HG02642 (cell line): ENCODE results near the gene GASK1B.

Source experiments
- ATAC-seq: cut with Tn5 transposase; IDR thresholded peaks from one replicate; pipeline ENCODE4 v1.9.1; 2021; ENCODE audit warnings: mild to moderate bottlenecking; ENCODE audit not compliant: unreplicated experiment, poor library complexity

The GASK1B gene

GRCh38 chr4:158155656-158156356 lies 17.0 kb downstream of the GASK1B start:
- no peak for ATAC-seq

- ATAC-seq = no peak
Observed at GRCh38 chr4:158147151-158147550, 25.7 kb downstream of the GASK1B start.

- no peak for ATAC-seq
Observed at GRCh38 chr4:158146736-158147135, 26.1 kb downstream of the GASK1B start.

GRCh38 chr4:158139086-158139485 lies 33.7 kb downstream of the GASK1B start:
- no peak for ATAC-seq

GRCh38 chr4:158134222-158134621 lies 38.6 kb downstream of the GASK1B start:
- ATAC-seq = no peak

- ATAC-seq = no peak
Observed at GRCh38 chr4:158133551-158133950, 39.3 kb downstream of the GASK1B start.

GRCh38 chr4:158131027-158131426 lies 41.8 kb downstream of the GASK1B start:
- no peak for ATAC-seq

GRCh38 chr4:158130204-158130603 lies 42.6 kb downstream of the GASK1B start:
- no peak for ATAC-seq

GRCh38 chr4:158129694-158130093 lies 43.1 kb downstream of the GASK1B start:
- ATAC-seq = peak; percentile 97

GRCh38 chr4:158128540-158128939 lies 44.3 kb downstream of the GASK1B start:
- ATAC-seq = no peak

- ATAC-seq = no peak
Observed at GRCh38 chr4:158125310-158125709, 47.5 kb downstream of the GASK1B start.
